Testis (tissue), 2 donors: ENCODE data around the gene LPP.

ENCODE experiments used
- POLR2A ChIP-seq: fragments of 450-650 bp; IDR thresholded peaks from one replicate; pipeline ENCODE4 v1.6.1; 2017; ENCODE audit warnings: antibody characterized with exemption, mild to moderate bottlenecking, moderate library complexity
- TF ChIP-seq, protein P1 (sequence below), 3 experiments: fragments of 450-650 bp in 2 of 3; fragments of 200-600 bp in 1 of 3; sonication (generic) in 1 of 3; IDR thresholded peaks; one replicate each; pipeline ENCODE4 v1.5.1; 2016 to 2019; ENCODE audit warnings: antibody characterized with exemption in 3 of 3, mild to moderate bottlenecking in 2 of 3, moderate library complexity in 1 of 3

DNA sequence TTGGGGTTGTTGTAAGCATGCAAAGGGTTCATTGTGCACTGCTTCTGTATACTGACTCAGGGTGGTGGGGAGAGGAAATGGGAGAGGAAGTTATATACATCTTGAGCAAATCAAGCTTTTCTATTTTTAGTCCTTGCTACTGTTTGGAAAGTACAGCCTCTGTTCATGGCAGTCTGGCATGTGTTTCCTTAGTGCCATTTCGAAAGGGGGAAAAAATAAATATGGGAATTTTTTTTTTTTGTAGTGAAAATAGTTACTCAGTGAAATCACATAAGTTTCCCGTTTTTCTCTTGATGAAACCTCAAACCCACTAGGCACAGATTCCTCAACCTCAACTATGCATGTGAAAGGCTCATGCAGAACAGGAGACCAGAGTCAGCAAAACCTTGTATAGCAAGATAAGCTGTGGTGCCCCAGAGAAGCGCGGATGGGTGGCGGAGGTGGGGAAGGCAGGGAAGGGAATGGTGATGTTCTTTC is 353.3 kb downstream of the LPP start:
- TF ChIP-seq, protein P1, sequence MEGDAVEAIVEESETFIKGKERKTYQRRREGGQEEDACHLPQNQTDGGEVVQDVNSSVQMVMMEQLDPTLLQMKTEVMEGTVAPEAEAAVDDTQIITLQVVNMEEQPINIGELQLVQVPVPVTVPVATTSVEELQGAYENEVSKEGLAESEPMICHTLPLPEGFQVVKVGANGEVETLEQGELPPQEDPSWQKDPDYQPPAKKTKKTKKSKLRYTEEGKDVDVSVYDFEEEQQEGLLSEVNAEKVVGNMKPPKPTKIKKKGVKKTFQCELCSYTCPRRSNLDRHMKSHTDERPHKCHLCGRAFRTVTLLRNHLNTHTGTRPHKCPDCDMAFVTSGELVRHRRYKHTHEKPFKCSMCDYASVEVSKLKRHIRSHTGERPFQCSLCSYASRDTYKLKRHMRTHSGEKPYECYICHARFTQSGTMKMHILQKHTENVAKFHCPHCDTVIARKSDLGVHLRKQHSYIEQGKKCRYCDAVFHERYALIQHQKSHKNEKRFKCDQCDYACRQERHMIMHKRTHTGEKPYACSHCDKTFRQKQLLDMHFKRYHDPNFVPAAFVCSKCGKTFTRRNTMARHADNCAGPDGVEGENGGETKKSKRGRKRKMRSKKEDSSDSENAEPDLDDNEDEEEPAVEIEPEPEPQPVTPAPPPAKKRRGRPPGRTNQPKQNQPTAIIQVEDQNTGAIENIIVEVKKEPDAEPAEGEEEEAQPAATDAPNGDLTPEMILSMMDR (IDR thresholded peaks at IDR 0.05): no peak
- no peak for TF ChIP-seq POLR2A
